ENCODE results near the gene JARID2.

GRCh38 chr6:15320693-15321092 lies 74.8 kb downstream of the JARID2 start:
- no peak for TF ChIP-seq MAX (CRISPR knock-in tag; IDR thresholded peaks at IDR 0.05)
- TF ChIP-seq SAP30 (IDR thresholded peaks at IDR 0.05; ENCODE audit: borderline replicate concordance, insufficient read depth, low read depth, low read length, poor library complexity, severe bottlenecking), result no peak
- no peak for TF ChIP-seq FOXA1 (IDR thresholded peaks at IDR 0.05; ENCODE audit: borderline replicate concordance)
- no peak for TF ChIP-seq MGA (IDR thresholded peaks at IDR 0.05)
- TF ChIP-seq POLR2A (conservative IDR thresholded peaks at IDR 0.05), result no peak

Measured in K562 (cell line).